WI38 (cell line): ENCODE data around the gene KCNAB1.

ENCODE experiments used
- H3K4me3 ChIP-seq: 2 replicates; pipeline ENCODE4 v1.5.1; 2011; ENCODE audit warnings: low read depth, mild to moderate bottlenecking, control low read depth, low read length
- CTCF ChIP-seq: IDR thresholded peaks from 2 replicates; pipeline ENCODE4 v1.5.1; 2012; ENCODE audit warnings: low read depth, mild to moderate bottlenecking, control low read depth, low read length

Gene KCNAB1

GRCh38 chr3:156201411-156202405 is 81.3 kb downstream of the KCNAB1 start:
- no peak overlapping the region for H3K4me3 ChIP-seq
- TF ChIP-seq CTCF = no peak

- no peak for TF ChIP-seq CTCF
- no peak overlapping the region for H3K4me3 ChIP-seq
These were observed 85.8 kb downstream of the KCNAB1 start for GRCh38 chr3:156206157-156206556.

GRCh38 chr3:156207802-156208685 is 87.7 kb downstream of the KCNAB1 start:
- no peak for TF ChIP-seq CTCF
- no peak overlapping the region for H3K4me3 ChIP-seq

- TF ChIP-seq CTCF = no peak
- no peak overlapping the region for H3K4me3 ChIP-seq
These were observed 89.4 kb downstream of the KCNAB1 start for GRCh38 chr3:156209631-156210335.

- no peak for TF ChIP-seq CTCF
- H3K4me3 ChIP-seq = no peak overlapping the region
These were observed 91.2 kb downstream of the KCNAB1 start for GRCh38 chr3:156211583-156211982.

- no peak for TF ChIP-seq CTCF
- H3K4me3 ChIP-seq = no peak overlapping the region
These were observed 94.3 kb downstream of the KCNAB1 start for GRCh38 chr3:156214676-156215075.
